ENCODE data around the gene ST6GALNAC1. TPM values are rescaled to one million over a fixed set of nuclear protein-coding genes. Genes with fewer than 3 reads are reported as not detected.
A peak's percentile ranks its signal among the peaks of the same experiment; 100 is the strongest.

ST6GALNAC1 gene
- total and polyA plus RNA-seq, 2 donors from 2014 or later, result 0.31 TPM; not detected in 1

- no peaks in the 10 kb centered on the region for H3K9me3 ChIP-seq (ENCODE audit: control insufficient read depth in 2 of 3, insufficient read depth in 1 of 3, low read length in 3 of 3)
- H3K4me1 ChIP-seq (ENCODE audit: control insufficient read depth in 2 of 3, insufficient read depth in 2 of 3, low read depth in 1 of 3, low read length in 3 of 3), result peaks cover 0 to 6% (median 0%) of the 10 kb centered on the region in 3 donors
- peaks cover 0 to 7% (median 0%) of the 10 kb centered on the region in 3 donors for H3K36me3 ChIP-seq (ENCODE audit: control insufficient read depth in 2 of 3, insufficient read depth in 3 of 3, low read length in 3 of 3)
- H3K27ac ChIP-seq (ENCODE audit: low read depth in 2 of 2, low read length in 2 of 2), result no peak overlapping the region
- FAIRE-seq (no peak), DNase-seq (peak in 1 of 5 donors; percentile 51)
- no peak overlapping the region for H3K9ac ChIP-seq (ENCODE audit: low read length in 3 of 3)
- TF ChIP-seq CTCF (IDR thresholded peaks at IDR 0.05; ENCODE audit: borderline replicate concordance, extremely low read depth, insufficient read depth), result no peak
- H3K4me3 ChIP-seq (ENCODE audit: low read length in 3 of 3), result no peak overlapping the region
- H3K27me3 ChIP-seq (ENCODE audit: control insufficient read depth, insufficient read depth, low read length), result no peaks in the 10 kb centered on the region
- intact Hi-C loops (cut with DNase I), result no loop called here
Observed at GRCh38 chr17:76684756-76685155, 41.2 kb upstream of the ST6GALNAC1 start.

DNA sequence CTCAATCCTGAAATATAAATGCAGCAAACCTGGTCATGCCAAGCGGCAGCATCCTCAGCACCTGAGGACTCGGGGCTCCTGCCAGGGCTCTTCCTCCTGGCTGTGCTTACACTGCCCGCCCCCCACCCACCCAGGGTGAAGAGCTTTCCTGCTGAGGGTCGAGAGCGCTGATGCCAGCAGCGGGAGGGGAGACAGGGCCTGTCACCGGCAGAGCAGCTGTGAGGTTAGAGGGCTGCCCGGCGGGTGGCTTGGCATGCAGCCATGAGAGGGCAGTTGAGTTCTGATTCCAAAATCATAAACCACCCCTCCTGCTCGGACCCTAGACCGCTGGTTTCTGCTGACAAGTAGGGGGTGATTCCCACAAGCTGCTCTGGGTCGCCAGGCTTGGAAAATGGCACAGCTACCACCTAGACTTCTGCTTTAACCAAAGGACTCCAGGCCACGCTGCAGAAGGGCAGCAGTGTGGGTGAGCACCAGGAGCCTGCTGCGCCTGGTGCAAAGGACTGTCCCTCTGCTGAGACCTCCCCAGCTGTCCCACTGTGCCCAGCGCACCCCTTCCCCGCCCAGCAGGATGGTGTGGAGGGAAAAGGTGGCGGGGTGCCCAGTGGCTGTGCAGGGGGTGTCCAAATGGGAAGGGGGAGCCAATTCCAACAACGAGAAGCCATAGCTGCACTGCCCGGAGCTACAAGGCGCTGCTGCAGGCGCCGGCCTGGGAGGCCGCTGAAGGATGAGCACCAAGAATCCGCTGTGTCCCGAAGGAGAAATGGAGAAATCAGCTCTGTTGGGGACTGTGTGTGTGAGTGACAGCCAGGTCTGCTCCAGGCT is 40.6 kb upstream of the ST6GALNAC1 start:
- Histone ChIP-seq H3K9ac (ENCODE audit: low read length in 3 of 3) (no peak overlapping the region), H3K27ac (ENCODE audit: low read depth in 2 of 2, low read length in 2 of 2) (no peak overlapping the region), H3K36me3 (ENCODE audit: control insufficient read depth in 2 of 3, insufficient read depth in 3 of 3, low read length in 3 of 3) (peaks cover 0 to 7% (median 0%) of the 10 kb centered on the region in 3 donors), H3K27me3 (ENCODE audit: control insufficient read depth, insufficient read depth, low read length) (no peaks in the 10 kb centered on the region), H3K4me3 (ENCODE audit: low read length in 3 of 3) (no peak overlapping the region), H3K4me1 (ENCODE audit: control insufficient read depth in 2 of 3, insufficient read depth in 2 of 3, low read depth in 1 of 3, low read length in 3 of 3) (peaks cover 0 to 6% (median 0%) of the 10 kb centered on the region in 3 donors), H3K9me3 (ENCODE audit: control insufficient read depth in 2 of 3, insufficient read depth in 1 of 3, low read length in 3 of 3) (no peaks in the 10 kb centered on the region)
- DNase-seq (peak in 1 of 5 donors; percentile 66), FAIRE-seq (no peak)
- no peak for TF ChIP-seq CTCF (IDR thresholded peaks at IDR 0.05; ENCODE audit: borderline replicate concordance, extremely low read depth, insufficient read depth)
- intact Hi-C loops (cut with DNase I), result no loop called here

GRCh38 chr17:76683011-76683755 is 39.6 kb upstream of the ST6GALNAC1 start:
- Histone ChIP-seq H3K4me3 (ENCODE audit: low read length in 3 of 3) (no peak overlapping the region), H3K27me3 (ENCODE audit: control insufficient read depth, insufficient read depth, low read length) (no peaks in the 10 kb centered on the region), H3K4me1 (ENCODE audit: control insufficient read depth in 2 of 3, insufficient read depth in 2 of 3, low read depth in 1 of 3, low read length in 3 of 3) (peaks cover 0 to 2% (median 0%) of the 10 kb centered on the region in 3 donors), H3K9ac (ENCODE audit: low read length in 3 of 3) (no peak overlapping the region), H3K27ac (ENCODE audit: low read depth in 2 of 2, low read length in 2 of 2) (no peak overlapping the region), H3K36me3 (ENCODE audit: control insufficient read depth in 2 of 3, insufficient read depth in 3 of 3, low read length in 3 of 3) (peaks cover 0 to 7% (median 0%) of the 10 kb centered on the region in 3 donors), H3K9me3 (ENCODE audit: control insufficient read depth in 2 of 3, insufficient read depth in 1 of 3, low read length in 3 of 3) (no peaks in the 10 kb centered on the region)
- DNase-seq, result peak in 2 of 5 donors; percentile 51
- no peak for TF ChIP-seq CTCF (IDR thresholded peaks at IDR 0.05; ENCODE audit: borderline replicate concordance, extremely low read depth, insufficient read depth)
- intact Hi-C loops (cut with DNase I), result no loop called here
- no peak for FAIRE-seq
